ENCODE measurements around the gene UMPS.
"Not testable (repeated sequence)": the region's sequence is repeated elsewhere in the genome, so short reads cannot be mapped to it uniquely, and the experiment has no call there.

UMPS gene

DNA sequence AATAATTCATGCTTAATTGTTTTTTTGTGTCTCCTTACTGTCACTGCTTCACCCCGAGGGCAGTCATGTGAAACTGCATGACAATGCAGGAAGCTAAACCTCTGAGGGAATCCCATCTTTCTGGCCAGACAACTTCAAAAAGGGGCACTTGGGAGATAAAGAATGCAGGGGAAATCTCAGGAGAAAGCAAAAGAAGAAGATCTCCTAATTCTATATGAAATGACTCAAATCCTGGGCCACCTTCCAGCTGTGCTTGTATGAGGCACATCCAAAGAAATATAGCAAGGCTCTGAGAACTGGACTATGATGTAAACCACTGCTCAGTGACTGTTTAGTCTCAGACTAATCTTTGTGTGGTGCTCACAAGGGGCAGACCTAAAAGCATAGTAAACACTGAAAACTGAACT is 22.6 kb upstream of the UMPS start:
- no peak for DNase-seq

DNA sequence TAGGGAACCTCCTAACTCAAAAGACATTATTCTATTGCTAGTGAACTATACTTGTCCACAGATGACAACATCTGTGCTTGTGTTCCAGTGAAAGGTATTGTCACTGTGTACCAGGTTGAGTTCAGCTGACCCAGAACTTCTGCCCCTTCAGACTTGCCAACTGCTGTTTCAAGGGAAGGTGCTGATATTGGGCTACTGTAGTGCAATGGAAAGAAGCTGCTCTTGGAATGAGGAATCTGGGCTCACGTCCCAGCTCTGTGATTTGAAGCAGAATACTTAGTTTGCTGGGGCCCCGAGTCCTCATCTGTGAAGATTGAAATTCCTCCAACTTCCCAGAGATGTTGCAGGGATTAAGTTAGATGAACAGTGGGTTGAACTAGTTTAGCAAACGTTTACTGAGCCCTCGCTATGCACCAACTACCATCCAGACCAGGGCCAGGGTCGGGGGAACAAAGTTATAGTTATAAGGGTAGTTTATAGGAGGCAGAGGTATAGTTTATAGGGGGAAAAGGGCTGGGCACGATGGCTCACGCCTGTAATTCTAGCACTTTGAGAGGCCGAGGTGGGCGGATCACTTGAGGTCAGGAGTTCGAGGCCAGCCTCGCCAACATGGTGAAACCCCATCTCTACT is 15.9 kb upstream of the UMPS start:
- no peak for DNase-seq

DNA sequence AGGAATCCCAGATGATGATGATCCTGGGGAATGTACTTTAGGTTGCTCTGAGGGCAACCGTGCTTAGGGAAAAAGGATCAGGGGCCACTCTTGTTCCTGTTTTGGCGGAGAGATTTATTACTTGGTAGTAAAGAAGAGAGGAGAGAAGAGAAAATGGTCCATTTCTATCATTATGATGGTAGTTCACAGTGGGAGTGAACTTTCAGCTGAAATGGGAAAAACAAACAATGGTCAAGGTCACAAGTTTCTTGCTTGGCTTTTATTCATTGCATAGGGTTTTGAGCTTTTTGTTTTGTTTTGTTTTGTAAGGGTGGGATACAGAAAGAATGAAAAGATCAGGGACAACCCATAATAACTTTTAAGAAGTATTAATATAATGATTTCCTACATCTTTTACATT is 7.7 kb upstream of the UMPS start:
- no peak for DNase-seq

DNA sequence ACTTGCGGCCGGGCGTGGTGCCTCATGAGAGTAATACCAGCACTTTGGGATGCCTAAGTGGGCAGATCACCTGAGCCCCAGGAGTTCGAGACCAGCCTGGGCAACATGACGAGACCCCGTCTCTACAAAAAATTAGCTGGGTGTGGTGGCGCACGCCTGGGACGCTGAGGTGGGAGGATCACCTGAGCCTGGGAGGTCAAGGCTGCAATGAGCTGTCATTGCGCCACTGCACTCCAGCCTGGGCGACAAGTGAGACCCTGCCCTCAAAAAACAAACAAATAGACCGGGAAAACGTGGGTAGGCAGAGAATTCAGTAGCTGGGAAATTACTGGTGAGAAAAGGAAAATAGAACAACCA is 667 bp downstream of the UMPS start:
- DNase-seq, result no peak

DNA sequence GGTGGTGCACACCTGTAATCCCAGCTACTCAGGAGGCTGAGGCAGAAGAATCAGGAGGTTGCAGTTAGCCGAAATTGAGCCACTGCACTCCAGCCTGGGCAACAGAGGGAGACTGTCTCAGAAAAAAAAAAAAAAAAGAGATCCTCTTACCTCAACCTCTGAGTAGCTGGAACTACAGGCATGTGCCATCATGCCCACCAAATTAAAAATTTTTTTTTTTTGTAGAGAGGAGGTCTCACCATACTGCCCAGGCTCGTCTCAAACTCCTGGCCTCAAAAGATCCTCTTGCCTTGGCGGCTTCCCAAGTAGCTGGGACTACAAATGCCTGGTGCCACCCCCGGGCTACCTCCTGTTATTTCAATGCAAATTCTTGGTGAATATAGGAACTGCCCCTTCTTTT is 1.5 kb downstream of the UMPS start:
- no peak for DNase-seq

DNA sequence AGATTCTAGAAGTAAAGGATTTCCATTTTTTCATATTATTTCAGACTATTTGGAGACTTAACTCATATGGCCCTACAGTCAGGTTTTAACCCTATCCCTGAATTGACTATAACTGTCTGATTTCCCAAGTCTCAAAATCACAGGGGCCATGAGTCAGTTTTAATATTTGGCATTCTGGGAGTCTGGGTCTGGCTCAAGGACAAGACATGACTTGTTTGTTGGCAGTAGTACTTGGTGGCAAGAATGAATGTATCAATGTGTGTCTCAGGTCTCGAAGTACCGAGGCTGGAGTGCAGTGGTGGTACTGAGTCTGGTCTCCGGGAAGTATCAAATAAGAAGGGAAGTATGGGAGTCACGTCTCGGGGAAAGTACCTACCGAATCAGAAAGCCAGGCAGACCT is 10.8 kb downstream of the UMPS start:
- DNase-seq, result no peak

DNA sequence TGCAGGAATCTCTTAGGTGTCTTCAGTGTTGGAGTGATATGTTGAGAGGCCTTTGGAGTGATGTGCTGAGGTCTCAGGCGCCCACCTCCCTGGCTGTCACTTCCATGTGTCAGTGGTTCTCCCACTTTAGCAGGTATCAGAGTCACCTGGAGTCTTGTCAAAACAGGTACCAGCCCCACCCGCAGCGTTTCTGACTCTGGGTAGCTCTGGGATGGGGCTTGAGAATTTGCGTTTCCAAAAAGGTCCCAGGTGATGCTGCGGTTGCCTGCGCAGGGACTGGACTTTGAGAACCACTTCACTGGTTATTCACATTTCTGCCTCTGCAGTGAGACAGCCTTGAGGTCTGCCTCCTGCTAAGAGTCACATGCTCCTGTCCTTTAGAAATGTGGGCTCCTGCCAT is 15.5 kb downstream of the UMPS start:
- DNase-seq, result no peak

DNA sequence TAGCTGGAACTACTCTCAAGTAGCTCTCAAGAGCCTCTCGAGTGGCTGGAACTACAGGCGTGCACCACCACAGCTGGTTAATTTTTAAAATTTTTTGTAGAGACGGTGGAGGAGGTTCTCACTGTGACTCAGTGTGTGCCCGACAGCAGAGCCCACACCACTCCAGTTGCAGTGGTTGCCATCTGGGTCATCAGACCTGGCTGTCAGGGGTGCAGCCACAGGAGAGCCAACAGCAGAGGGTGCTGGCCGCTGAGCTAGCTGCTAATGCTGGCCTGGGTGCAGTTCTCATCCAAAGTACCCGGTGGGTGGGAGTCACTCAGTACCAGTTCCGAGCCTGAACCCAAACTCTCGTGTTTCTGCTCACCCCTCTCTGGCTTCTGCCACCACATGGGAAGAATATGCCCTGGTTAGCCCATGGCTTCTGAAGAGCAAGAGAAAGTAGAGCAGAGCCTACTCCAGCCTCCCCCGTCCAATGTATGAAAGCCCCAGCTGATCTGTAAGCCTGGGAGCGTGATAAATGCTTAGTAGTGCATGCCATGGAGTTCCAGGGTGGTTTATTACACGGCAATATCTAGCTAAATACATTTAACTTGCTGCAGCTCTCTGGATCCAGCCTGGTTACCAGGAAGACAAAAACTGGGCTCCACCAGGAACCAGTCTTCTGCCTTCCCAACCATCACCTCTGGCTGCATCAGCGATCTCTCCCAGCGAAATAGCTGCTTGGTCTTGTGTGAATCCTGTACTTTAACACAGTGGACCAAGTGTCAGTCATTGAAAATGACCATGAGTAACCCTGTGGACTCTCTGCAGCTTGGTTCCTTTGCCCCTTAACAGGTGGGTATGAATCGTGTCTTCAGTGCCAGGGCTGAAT is 17.1 kb downstream of the UMPS start:
- DNase-seq, result no peak

DNA sequence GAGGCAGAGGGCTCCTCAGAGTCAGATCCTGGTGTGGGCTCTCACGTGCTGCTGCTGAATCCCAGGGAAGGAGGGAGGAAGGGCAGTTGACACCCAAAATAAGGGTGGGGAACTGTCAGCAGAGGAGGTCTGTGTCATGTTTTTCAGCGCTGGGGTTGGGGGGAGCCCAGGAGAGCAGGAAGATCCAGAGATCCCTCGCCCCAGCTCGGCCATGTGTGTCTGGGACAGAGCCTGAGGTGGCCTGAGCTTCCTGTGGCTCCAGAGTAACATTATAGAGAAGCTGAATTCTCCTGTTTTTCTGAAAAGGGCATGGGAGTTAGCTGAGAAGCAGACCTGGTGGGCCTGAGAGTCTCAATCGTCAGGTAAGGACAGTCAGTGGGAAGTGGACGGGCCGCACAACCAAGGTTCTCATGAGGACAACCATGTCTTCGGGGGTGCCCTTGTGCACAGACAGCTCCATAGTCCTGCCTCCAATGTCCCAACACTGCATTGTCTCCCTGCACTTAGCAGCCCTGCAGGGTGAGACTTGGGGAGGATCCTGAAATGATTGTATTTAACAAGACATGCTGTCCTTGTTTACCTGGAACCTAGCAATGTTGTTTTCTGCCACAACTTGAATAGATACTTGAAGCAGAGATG is 18.4 kb downstream of the UMPS start:
- no peak for DNase-seq

DNA sequence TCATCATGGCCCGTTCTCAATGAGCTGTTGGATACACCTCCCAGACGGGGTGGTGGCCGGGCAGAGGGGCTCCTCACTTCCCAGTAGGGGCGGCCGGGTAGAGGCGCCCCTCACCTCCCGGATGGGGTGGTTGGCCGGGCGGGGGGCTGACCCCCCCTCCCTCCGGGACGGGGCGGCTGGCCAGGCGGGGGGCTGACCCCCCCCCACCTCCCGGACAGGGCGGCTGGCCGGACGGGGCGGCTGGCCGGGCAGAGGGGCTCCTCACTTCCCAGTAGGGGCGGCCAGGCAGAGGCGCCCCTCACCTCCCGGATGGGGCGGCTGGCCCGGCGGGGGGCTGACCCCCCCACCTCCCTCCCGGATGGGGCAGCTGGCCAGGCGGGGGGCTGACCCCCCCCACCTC is 19.6 kb downstream of the UMPS start:
- not testable (repeated sequence) for DNase-seq

DNA sequence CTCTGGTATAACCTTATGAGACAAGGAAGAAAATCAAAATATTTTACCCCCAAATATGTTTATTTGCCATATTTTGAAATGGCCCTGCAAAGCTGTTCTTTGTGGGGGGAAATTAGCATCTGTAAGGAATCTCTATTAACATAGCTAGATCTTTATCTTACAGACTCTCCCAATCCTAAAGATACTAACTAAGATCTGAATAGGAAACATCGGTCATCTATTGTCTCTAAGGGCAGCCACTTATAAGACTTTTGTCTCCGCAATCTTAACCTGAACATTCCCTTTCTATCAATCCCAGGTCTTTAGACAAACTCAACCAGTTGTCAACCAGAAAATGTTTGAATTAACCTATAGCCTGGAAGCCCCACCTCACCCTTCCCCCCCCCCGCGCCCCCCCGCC is 21.2 kb downstream of the UMPS start:
- no peak for DNase-seq

DNA sequence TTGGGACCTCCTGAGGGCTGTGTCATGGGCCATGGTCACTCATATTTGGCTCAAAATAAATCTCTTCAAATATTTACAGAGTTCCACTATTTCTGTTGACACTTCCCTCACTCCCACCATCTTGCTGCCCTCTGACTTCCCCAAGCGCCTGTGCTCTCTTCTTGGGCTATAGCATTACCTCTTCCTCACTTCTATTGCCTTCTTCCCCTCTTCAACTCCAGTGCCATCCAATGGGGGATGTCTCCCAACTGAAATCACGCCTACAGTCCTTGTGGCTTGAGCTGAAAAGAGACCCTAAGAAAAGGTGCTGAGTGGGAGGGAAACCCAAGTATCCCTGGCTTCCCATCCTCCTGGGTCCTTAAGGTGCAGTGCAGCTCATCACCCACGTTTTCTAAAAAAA is 21.8 kb downstream of the UMPS start:
- DNase-seq, result no peak

DNA sequence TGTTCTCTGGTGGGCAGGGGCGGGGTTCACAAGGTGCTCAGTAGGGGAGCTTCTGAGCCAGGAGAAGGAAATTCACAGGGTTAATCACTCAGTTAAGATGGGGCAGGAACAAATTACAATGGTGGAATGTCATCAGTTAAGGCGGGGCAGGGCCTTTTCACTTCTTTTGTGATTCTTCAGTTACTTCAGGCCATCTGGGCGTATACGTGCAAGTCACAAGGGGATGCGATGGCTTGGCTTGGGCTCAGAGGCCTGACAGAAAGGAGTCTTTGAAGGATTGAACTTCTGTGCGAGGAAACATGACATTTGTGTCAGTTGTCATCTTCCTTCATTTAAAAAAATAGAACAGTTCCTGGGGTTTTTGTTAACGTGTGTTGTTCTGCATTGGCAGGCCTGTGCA is 27.7 kb downstream of the UMPS start:
- not testable (repeated sequence) for DNase-seq

DNA sequence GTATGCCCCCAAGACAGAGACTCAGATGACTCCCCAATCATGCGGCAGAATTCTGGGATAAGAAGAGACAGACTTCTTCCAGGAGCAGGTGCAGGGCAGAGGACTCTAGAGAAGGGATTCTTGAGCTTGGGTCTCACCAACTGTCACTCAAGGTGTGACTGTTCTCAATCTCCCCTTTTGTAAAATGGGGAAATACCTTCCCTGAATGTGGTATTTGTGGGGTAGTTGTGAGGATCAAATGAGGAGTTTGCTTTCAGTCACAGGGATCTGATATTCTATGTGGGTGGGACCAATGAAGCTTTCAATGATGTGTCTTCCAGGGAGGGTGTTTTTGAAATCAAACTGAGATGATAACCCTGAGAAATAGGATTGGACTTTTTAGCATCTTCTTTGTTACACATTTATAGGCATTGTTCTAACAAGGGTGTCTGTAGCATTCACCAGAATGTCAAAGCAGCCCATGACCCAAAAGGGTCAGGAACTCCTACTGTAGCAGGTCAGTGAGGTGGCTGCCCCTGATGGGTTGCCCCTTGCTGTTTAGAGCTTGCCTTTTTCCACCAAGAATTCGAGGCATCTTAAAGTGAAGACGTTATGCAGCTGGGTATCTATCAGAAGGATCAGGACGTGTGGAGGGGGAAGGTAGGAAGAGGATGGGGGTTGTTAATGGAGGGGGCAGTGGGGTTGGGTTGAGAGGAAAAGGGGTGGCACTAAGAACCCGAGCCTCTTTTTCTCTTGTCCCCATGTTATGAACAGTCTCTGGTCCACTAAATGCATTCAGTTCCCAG is 28.8 kb downstream of the UMPS start:
- DNase-seq, result no peak

DNA sequence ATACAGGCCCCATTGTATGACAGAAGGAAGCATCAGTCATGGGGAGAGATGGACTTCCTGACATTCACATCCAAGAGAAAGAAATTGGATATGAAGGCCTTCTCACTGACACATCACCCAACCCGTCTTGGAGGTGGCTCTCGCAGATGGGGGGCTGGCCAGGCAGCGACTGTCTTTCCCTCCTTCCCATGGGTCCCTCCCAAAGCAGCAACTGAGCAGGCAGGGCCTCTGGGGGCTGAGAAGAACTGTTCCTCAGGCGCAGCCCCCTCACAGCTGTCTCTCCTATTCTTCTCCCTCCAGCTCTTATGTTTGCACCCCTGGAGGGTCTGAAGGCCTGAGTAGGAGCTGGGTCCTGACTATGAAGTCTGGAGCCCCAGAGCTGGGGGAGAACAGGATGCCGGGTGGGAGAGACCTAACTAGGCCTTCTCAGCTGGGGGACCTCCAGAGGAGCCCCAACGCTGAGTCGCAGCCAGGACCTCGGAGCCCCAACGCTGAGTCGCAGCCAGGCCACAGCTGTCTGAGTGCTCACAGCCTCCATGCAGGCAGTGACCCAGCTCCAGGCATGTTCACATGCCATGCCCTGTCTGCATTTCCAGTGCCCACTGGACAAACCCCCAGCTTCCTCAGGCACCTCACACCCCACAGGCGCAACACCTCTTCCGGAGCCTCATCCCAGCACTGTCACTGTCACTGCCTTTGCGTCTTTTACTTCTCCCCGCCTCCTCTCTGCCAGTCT is 29.6 kb downstream of the UMPS start:
- no peak for DNase-seq

DNA sequence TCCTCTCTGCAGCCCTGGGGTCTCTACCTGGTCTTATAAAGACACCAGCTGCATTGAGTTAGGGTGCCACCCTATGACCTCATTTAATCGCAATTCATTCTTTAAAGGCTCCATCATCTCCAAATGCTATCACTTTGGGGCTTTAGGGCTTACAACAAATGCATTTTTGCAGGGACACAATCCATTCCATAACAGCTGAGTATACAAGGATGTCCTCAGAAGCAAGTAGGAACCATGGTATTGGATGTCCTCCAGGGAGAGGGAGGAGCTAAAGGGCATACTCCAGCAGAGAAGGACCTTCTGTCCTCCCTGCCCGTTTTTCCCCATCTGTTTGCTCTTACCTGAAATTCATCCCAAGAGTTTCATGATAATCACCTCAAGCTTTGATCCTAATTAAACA is 30.3 kb downstream of the UMPS start:
- DNase-seq, result no peak

DNA sequence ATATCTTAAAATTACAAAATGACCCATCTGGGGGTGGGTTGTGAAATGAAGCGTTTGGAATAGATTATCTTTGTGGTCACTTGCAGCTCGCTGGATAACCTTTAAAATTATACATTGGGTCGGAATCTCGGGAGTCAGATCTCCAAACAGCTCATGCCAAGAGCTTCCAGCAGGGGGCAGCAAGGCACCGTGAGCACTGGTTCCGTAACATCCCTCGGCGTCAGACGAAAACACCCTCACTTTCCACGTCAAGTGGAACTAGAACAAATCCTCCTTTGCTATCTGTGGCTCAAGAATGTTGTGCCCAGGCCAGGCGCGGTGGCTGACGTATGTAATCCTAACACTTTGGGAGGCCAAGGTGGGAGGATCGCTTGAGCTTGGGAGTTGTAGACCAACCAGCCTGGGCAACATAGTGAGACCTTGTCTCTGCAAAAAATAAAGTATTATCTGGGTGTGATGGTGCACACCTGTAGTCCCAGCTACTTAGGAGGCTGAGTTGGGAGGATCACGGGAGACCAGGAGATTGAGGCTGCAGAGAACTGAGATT is 31.1 kb downstream of the UMPS start:
- DNase-seq, result peak; percentile 68

DNA sequence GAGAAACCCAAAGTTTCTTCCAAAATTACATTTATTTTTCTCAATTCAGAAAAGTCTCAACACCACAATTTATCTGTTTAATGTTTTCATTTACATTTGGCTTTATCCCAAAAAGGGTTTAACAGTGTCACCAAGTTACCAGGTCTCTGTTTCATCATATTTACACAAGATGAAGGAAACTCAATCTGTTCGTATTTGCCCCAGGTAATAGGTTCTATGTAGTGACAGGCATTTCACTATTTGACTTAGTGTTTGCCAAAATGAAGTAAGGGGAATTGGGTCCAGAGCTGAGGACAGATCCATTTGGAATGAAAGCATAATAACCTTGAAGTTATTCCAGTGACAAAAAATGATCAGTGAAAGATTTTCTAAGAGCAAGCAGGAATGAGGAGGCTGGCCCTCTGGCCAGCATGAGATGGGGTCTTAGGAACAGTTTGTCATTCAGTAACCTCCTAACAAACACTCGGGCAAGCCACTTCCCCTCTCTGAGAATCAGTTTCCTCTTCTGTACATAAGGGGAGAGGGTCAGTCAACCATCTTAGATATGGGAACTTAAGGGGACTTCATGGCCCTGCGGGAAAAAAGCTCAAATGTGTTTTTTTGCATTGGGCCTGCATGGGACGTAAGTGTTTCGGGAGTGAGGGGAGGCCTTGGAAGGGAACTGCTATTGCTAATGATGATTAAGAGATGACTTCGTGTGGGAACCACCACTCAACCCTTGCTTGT is 31.8 kb downstream of the UMPS start:
- no peak for DNase-seq

DNA sequence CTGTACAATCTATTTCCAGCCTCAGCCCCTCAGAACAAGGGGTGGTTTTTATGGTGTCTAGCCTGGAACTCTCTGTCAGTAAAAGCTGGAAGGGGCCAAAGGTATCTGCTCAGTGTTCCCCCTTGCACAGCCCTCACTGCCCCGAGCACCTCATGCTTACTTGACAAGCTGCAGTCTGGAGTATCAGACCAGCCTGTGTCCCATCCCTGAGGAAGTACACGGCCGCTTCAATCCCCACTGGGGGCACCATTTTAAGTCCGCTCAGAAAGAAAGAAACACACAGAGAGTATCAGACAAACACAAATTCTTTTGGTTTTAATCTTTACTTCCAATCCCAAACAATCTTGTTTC is 32.4 kb downstream of the UMPS start:
- no peak for DNase-seq

DNA sequence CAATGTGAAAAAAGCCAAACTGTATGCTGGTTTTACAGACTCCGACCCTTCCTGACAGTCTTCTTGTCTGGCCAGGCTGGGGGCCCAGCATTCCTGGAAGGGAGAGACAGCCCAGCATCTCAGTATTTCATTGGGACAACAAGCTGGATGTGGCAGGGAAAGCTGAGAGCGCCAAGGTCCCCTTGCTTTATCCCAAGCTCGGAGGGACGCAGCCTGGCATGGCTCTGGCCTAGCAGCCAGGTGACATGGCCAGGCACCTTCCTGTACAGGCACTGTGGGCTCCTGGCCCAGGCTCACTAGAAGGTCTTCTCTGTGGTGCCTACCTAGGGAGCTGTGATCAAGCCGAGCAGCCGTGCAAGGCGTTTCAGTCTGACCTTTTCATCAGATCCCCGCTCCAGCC is 33.0 kb downstream of the UMPS start:
- no peak for DNase-seq

DNA sequence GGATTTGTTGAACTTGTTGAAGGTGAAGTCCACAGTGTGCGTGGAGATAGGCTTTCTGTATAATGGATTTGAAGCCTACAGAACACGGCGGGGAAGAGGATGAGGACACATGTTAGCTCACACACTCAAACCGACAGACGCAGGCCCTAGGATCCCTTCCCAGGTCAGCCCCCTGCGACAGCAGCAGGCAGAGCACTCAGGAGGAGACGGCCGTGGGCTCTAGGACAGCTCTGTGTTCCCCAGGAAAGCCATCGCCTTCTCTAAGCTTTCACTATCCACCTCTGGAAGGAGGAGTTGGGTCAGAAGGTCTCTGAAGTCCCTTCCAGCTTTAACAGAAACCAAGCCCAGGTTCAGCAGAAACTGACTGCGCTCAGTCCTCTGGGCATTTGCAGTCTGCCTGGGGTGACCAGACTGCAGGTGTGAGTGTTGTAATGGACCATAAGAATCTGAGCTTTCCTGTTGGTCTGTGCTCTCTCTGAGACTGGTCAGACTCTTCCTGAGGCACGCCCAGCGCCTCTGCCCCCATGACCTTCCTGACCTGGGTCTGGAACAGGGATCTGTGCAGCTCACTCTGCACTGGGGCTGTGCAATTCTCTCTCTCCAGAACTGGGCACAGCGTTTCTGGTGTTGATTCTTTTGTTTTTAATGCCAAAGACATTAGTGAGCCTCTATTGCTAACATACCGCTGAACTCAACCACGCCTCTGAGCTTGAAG is 33.5 kb downstream of the UMPS start:
- DNase-seq, result no peak

Measured in NCI-H1694 treated with DMSO at 0.1 percent for 48 hours (cell line).